ENCODE results near the gene RASD1.

Gene RASD1

GRCh38 chr17:17533901-17534441, 37.8 kb upstream of the RASD1 start:
- no peak for DNase-seq (ENCODE audit: low read depth)
- H3K4me3 ChIP-seq (ENCODE audit: control insufficient read depth, low read depth, low read length) = no peak overlapping the region
- no peak for TF ChIP-seq CTCF (IDR thresholded peaks at IDR 0.05; ENCODE audit: control insufficient read depth, insufficient read depth, low read depth, low read length, missing control alignments)

- DNase-seq (ENCODE audit: low read depth) = no peak
- H3K4me3 ChIP-seq (ENCODE audit: control insufficient read depth, low read depth, low read length) = no peak overlapping the region
- TF ChIP-seq CTCF (IDR thresholded peaks at IDR 0.05; ENCODE audit: control insufficient read depth, insufficient read depth, low read depth, low read length, missing control alignments) = no peak
Measured at GRCh38 chr17:17532991-17533390, 36.8 kb upstream of the RASD1 start.

GRCh38 chr17:17531156-17531555, 35.0 kb upstream of the RASD1 start:
- DNase-seq (ENCODE audit: low read depth) = no peak
- H3K4me3 ChIP-seq (ENCODE audit: control insufficient read depth, low read depth, low read length) = no peak overlapping the region
- no peak for TF ChIP-seq CTCF (IDR thresholded peaks at IDR 0.05; ENCODE audit: control insufficient read depth, insufficient read depth, low read depth, low read length, missing control alignments)

- TF ChIP-seq CTCF (IDR thresholded peaks at IDR 0.05; ENCODE audit: control insufficient read depth, insufficient read depth, low read depth, low read length, missing control alignments) = no peak
- no peak overlapping the region for H3K4me3 ChIP-seq (ENCODE audit: control insufficient read depth, low read depth, low read length)
- DNase-seq (ENCODE audit: low read depth) = no peak
Measured at GRCh38 chr17:17528696-17529652, 32.8 kb upstream of the RASD1 start.

GRCh38 chr17:17527956-17528500, 31.8 kb upstream of the RASD1 start:
- no peak for TF ChIP-seq CTCF (IDR thresholded peaks at IDR 0.05; ENCODE audit: control insufficient read depth, insufficient read depth, low read depth, low read length, missing control alignments)
- H3K4me3 ChIP-seq (ENCODE audit: control insufficient read depth, low read depth, low read length) = no peak overlapping the region
- no peak for DNase-seq (ENCODE audit: low read depth)

GRCh38 chr17:17527534-17527933, 31.3 kb upstream of the RASD1 start:
- TF ChIP-seq CTCF (IDR thresholded peaks at IDR 0.05; ENCODE audit: control insufficient read depth, insufficient read depth, low read depth, low read length, missing control alignments) = no peak
- DNase-seq (ENCODE audit: low read depth) = no peak
- no peak overlapping the region for H3K4me3 ChIP-seq (ENCODE audit: control insufficient read depth, low read depth, low read length)
